ENCODE results near the gene BOLA3. TPM values are rescaled to one million over a fixed set of nuclear protein-coding genes. Genes with fewer than 3 reads are reported as not detected.

Gene BOLA3
- total RNA-seq, 1 experiment from 2014 or later: 69.7 TPM

- in situ Hi-C loops (cut with HindIII; ENCODE audit: low pct_unique_long_range_greater_than_20kb, low sequenced_read_pairs) (no loop called here), intact Hi-C loops (cut with micrococcal nuclease; ENCODE audit: unreplicated experiment) (no loop called here)
- no peaks in the 10 kb centered on the region for H3K4me1 ChIP-seq (ENCODE audit: control insufficient read depth, insufficient read depth, low read length)
- TF ChIP-seq SIN3A (IDR thresholded peaks at IDR 0.05; ENCODE audit: borderline replicate concordance, insufficient read depth, low read depth, low read length) (no peak), CTCF (IDR thresholded peaks at IDR 0.05) (no peak), POLR2AphosphoS5 (IDR thresholded peaks at IDR 0.05; ENCODE audit: low read depth, low read length) (no peak), REST (IDR thresholded peaks at IDR 0.05; ENCODE audit: insufficient read depth in 1 of 2, low read depth in 2 of 2, low read length in 1 of 2) (no peak), TCF7L2 (IDR thresholded peaks at IDR 0.05; ENCODE audit: low read depth, low read length) (no peak)
- no TSS peak for BruUV-seq (replicated peaks)
- DNase-seq (ENCODE audit: low read depth, low spot score) (no peak), ATAC-seq (no peak)
- no peaks in the 10 kb centered on the region for H3K27me3 ChIP-seq (ENCODE audit: control insufficient read depth, insufficient read depth, low read length)
- no peak overlapping the region for H3K4me3 ChIP-seq (ENCODE audit: low read depth in 2 of 2, low read length in 2 of 2)
- peaks cover 12% of the 10 kb centered on the region; the same call in 1 of the 2 replicates for H3K36me3 ChIP-seq (ENCODE audit: control insufficient read depth, insufficient read depth, low read length)
- ChIA-PET CTCF (no interaction called here), POLR2A (no interaction called here)
- H3K9me3 ChIP-seq (ENCODE audit: control insufficient read depth, insufficient read depth, low read depth, low read length): no peaks in the 10 kb centered on the region
- no peak overlapping the region for H3K27ac ChIP-seq (ENCODE audit: low read length)
Measured at GRCh38 chr2:74174909-74175308, 27.2 kb upstream of the BOLA3 start.

GRCh38 chr2:74168739-74169138, 21.0 kb upstream of the BOLA3 start:
- DNase-seq (ENCODE audit: low read depth, low spot score) (no peak), ATAC-seq (no peak)
- 0 out of 2 replicates have a peak, but pooled peaks cover 3% of the 10 kb centered on the region for H3K9me3 ChIP-seq (ENCODE audit: control insufficient read depth, insufficient read depth, low read depth, low read length)
- peaks cover 32% of the 10 kb centered on the region for H3K36me3 ChIP-seq (ENCODE audit: control insufficient read depth, insufficient read depth, low read length)
- no peak overlapping the region for H3K27ac ChIP-seq (ENCODE audit: low read length)
- H3K4me3 ChIP-seq (ENCODE audit: low read depth in 2 of 2, low read length in 2 of 2): no peak overlapping the region
- ChIA-PET CTCF (no interaction called here), POLR2A (no interaction called here)
- in situ Hi-C loops (cut with HindIII; ENCODE audit: low pct_unique_long_range_greater_than_20kb, low sequenced_read_pairs) (no loop called here), intact Hi-C loops (cut with micrococcal nuclease; ENCODE audit: unreplicated experiment) (no loop called here)
- H3K4me1 ChIP-seq (ENCODE audit: control insufficient read depth, insufficient read depth, low read length): no peaks in the 10 kb centered on the region
- H3K27me3 ChIP-seq (ENCODE audit: control insufficient read depth, insufficient read depth, low read length): no peaks in the 10 kb centered on the region
- no TSS peak for BruUV-seq (replicated peaks)
- TF ChIP-seq SIN3A (IDR thresholded peaks at IDR 0.05; ENCODE audit: borderline replicate concordance, insufficient read depth, low read depth, low read length) (no peak), CTCF (IDR thresholded peaks at IDR 0.05) (no peak), POLR2AphosphoS5 (IDR thresholded peaks at IDR 0.05; ENCODE audit: low read depth, low read length) (no peak), REST (IDR thresholded peaks at IDR 0.05; ENCODE audit: insufficient read depth in 1 of 2, low read depth in 2 of 2, low read length in 1 of 2) (no peak), TCF7L2 (IDR thresholded peaks at IDR 0.05; ENCODE audit: low read depth, low read length) (no peak)
